GM18526 (cell line): ENCODE data around the gene FBXO38.

Experiments used
- POLR2A ChIP-seq: IDR thresholded peaks from 3 replicates; pipeline ENCODE4 v1.6.1; 2011; ENCODE audit not compliant: insufficient read length; ENCODE audit errors: extremely low read depth

Gene FBXO38

DNA sequence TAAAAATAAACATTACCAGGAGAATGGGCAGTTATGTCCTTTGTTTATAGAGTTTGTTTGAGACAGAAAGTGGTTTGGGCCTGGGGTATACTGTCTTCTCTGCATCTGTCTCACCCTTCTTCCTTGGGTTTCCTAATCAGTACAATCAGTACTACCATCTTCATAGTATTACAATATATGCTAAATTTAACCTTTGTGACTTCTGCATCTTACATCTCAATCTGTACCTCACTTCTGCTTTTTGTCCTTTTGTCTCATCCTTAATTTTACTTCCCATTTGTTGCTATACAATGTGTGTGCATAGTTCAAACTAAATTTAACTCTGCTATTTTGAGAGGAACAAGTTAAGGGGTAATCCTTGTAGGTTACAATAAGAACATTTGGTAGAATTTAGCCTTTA, 19.6 kb downstream of the FBXO38 start:
- no peak for TF ChIP-seq POLR2A

DNA sequence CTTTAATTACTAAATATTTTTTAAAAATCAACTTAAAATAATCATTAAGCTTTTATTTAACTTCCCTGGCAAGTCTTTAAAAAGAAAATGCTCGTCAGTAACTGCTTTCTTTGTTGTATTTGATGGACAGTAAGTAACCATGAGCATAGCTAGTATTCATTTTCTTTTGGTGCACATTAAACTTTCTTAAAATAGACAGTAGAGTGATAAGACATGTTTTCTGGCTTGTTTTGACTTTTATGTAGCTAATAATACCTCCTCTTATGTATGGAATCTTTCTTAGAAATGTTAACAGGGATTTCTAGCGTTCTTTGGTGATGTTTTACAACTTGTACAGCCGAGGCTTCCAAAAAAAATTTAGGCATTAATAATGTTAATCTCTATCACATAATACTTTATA, 22.6 kb downstream of the FBXO38 start:
- TF ChIP-seq POLR2A: no peak

DNA sequence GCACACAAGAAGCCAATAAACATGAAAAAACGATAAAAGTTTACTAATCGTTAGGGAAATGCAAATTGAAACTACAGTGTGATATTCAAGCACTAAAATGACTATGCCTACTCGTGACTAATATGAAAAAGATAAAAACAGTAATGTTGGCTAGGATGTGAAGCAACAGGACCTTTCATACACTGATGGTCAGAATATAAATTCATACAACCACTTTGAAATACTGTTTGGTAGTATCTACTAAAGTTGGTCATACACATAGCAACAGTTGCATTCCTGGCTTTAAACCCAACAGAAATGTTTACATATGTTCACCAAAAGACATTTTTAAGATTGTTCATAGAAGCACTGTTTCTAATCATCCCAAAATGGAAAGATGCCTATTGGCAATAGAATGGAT, 24.3 kb downstream of the FBXO38 start:
- no peak for TF ChIP-seq POLR2A

DNA sequence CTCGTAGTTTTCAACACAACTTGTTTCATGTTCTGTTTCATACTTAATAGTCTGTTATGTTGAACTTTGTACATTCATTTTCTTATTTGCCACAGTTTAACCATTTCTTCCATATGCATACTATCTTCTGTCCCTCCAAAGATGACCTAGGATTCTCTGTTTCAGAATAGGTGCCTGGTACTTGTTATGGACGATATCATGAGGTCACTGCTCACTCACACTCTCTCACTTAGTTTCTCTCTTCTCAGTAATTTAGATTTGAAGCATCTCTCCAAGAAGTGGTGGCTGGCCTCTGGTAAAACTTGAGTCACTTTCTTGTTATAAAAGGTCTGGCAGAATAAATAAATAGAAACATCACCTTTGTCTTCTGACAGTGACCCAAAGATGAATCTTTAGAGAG, 28.4 kb downstream of the FBXO38 start:
- TF ChIP-seq POLR2A: no peak

DNA sequence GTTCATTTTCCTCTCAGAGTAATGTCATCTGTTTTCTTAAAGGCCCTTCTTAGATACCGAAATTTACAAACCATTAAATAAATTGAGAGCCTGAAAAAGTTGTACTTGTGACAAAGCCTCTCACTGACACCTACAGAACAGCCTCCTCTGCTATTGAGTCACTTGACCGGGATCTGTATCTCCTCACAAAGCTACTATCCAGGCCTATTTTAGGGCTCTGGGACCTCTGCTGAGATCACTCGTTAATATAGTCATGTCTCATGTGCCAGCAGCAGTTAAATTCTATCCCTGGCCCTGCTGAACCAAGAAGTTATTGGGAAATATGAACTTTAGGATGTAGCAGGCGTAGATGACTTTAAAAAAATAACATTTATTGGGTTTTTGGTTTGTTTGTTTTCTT, 31.1 kb downstream of the FBXO38 start:
- no peak for TF ChIP-seq POLR2A

DNA sequence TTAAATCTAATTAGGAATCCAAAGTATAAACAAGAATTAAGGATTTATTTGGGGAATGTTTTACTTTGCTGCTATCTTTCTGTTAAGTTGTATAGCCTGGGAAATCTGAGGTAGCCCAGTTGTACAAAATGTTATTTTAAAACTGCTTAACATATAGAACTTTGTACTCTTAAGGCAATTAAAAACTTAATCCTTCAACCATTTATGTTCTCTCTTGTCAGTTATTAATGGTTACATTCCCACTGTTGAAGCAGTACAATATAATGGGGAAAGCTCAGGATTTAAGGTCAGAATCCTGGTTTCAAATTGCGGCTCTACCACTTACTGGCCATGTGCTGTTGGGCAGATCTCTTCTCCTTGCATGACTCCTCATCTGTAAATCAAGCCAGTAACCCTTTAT, 32.7 kb downstream of the FBXO38 start:
- no peak for TF ChIP-seq POLR2A

DNA sequence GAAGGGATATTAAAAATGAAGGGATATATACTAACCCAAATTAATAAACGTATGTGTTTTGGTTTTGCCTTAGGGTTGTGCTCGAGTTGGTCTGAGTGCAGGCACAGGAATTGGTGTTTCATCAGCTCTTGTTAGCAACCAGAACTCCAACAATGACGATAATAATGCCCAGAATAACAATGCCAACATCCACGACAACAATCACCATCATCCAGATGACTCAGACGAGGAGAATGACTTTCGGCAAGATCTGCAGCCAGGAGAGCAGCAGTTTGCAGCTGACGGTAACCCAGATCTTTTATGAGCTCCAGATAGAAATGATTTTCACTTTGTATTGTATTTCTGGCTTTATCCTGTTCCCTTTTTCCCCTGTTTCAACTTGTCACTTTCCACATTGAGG, 33.2 kb downstream of the FBXO38 start:
- TF ChIP-seq POLR2A: no peak

DNA sequence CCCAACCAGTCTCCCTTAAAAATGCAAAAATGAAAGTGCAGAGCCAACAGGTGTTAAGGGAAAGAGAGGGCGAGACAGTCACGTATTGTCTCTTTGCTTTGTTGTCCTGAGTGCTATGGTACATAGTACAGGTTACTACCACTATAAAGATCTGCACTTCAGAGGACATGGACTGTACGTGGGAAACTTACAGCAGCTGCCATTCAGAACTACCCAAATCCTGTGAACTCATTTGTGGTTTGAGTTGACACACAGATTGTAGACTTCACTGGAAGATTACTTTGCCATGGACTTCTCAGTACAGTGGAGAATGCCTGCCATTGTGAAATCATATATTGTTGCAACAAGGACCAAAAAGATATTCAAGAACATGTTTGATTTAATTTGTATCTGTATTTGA, 34.8 kb downstream of the FBXO38 start:
- no peak for TF ChIP-seq POLR2A

DNA sequence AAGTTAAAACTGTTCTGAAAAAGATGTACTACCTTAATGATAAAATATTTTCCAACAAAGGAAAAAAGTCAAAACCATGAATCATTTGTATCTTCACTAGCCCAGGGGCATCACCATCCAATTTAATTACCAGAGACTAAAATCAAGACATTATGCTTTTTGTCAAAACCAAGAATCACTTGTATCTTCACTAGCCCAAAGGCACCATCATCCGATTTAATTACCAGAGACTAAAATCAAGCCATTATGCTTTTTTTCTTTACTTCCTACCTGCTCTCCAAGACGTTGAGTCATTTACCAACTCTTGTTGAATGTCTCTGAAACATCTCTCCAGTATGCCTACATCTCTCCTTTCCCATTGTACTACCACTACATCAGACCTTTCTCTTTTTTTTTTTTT, 37.9 kb downstream of the FBXO38 start:
- TF ChIP-seq POLR2A: no peak

DNA sequence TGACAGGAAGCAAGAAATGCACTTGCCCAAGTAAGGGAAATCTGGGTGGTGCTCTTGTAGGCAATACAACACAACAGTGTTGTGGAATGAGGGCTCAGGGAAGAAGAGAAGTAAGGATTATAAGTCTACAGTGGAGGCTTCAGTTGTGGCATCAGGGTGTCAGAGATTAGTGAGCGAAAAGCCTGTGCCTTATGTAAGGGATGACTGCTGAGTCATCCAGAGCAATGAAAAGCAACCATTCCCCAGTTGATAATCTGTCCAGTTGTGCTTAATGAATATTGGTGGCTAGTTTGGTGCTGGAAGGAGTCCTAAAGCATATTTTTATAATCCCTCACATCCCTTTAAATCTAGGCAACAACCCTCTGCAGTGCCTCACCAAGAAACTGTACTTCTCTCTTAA, 42.0 kb downstream of the FBXO38 start:
- no peak for TF ChIP-seq POLR2A

DNA sequence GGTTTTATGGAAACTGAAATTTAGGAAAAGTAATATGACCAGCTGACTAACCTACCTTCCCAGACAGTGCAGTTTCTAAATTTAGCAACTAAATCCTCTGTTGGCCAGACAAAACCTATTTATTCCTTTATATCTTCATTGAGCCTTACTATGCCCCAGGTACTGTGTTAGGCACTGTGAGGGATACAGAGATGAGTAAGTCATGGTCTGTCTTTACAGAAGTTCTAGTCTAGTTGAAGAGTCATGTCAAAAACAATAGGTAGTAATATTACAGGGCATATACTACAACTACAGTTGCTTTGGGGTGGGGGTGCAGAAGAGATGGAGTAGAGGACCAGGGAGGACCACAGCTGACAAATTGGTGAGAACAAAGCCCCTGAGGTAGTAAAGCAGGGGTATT, 42.8 kb downstream of the FBXO38 start:
- no peak for TF ChIP-seq POLR2A

DNA sequence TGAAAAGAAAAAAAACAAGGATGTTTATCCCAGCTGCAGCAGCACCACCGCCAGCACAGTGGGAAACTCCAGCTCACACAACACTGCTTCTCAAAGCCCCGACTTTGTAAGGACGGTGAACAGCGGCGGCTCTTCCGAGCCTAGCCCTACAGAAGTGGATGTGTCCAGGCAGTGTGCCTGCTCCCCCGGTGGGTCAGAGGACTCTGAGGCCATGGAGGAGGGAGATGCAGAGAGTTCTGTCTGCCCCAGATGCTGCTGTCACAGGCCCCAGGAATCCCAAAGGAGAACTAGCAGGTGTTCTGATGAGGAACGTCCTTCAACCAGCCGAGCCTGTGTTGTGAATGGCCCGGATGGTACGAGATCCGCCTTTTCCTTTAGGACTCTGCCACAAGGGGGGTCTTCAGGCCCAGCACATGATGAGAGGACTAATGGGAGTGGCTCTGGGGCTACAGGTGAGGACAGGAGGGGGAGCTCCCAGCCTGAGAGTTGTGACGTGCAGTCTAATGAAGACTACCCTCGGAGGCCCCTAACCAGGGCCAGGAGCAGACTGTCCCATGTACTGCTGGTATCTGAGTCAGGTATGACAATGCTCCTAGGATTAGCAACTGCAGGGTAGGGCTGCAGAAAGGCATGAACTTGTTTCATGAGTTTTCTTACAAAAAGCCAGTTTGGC, 43.7 kb downstream of the FBXO38 start:
- no peak for TF ChIP-seq POLR2A

DNA sequence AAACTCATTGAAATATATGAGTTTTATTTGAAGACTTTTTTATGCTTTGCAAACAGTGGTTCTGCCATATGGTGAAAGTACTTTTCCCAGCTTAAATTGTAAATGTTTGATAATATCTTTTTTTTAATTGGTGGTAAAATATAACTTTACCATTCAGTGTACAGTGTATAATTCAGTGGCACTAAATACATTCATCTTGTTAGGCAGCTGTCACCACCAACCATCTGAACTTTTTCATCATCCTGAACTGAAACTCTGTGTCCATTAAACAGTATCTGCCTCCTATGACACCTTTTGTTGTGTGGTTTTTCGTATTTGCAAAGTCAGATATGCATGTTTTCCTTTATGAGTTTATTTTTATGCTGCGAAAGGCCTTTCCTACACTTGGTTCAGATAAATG, 45.1 kb downstream of the FBXO38 start:
- no peak for TF ChIP-seq POLR2A

DNA sequence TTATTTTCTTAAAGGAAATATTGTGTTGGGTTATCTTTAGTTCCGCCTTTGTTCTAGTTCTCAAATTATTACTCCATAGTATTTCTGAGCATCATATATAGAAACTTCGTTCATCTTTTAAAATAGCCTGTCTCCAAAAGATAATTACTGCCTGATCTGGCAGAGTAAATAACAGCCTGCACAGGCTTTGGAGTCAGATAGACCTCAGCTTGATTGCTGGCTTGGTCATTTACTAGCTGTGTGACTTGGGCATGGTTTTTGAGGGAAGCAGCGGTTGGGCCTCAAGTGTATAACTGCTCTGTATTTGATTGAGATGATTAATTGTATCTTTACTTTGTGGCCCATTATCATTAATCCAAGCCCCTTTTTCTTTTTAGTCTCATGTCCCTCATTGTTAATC, 50.1 kb downstream of the FBXO38 start:
- no peak for TF ChIP-seq POLR2A

DNA sequence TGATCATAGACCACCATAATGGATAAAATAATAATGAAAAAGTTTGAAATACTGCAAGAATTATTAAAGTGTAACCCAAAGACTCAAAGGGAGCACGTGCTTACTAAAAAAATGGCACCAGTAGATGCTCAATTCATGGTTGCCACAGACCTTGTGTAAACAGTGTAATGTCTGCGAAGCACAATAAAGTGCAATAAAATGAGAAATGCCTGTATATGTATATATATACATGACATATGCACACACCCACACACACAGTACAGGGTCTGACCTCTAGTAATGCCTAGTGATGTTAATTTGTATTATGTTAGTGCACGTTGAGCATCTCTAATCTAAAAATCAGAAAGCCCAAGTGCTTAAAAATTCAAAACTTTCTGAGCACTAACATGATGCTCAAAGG, 52.3 kb downstream of the FBXO38 start:
- TF ChIP-seq POLR2A: no peak

DNA sequence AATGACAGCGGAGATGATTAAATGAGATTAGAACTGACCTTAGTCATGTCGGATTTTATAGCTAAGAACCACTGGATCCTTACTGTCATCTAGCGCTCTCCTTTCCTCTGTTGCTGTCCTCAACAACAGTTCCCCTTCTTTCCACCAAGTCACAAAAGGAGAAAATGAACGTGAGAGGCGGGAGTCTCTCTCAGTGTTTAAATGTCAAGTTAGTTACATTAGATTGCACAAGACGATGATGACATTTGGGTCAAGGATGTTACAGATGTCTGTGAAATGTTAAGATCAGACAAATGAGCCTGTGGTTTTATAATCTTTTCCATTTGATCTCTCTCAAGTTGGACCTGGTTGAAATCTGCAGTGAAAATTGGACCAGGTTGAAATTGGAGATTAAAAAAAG, 53.5 kb downstream of the FBXO38 start:
- no peak for TF ChIP-seq POLR2A

DNA sequence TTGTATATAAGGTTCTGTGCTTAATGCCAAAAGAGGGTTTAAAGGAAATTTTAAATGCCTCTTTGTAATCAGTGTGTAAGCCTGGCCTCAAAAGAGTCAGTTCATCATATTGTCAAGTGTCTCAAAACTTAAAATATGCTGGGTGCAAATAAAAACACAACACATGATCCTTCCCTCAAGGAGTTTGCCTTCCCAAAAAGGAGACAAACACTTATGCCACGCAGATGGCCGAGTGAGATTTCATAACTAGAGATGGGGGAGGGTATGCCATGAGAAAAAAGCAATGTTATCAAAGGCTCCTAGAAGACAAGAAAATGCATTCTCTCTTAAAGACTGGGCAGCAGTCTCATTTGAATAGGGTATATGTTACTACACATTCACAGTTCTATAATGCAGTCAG, 55.2 kb downstream of the FBXO38 start:
- no peak for TF ChIP-seq POLR2A

DNA sequence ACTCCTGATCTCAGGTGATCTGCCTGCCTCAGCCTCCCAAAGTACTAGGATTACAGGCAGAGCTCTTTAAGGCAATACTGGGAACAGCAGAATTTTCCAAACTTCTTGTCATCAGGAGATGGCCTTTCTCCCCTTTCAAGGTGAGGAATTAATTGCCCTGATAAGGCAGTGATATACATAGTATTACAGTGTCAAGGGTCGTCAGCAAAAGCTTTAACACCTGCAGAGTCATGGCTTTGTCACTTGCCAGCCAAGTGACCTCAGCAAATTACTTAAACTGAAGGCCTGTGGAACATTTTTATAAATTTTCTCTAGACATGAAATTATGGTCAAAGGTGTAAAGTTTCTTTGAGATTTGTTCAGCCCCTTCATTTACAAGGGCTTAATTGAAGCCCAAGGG, 59.5 kb downstream of the FBXO38 start:
- TF ChIP-seq POLR2A: no peak
